IMR-90 (cell line): ENCODE data around the gene PHOX2A.

ENCODE experiments used
- CEBPB ChIP-seq: IDR thresholded peaks from 2 replicates; pipeline ENCODE4 v1.6.1; 2012; ENCODE audit warnings: low read depth, low read length, improper control_type of control experiment
- POLR2A ChIP-seq: IDR thresholded peaks from 2 replicates; pipeline ENCODE4 v1.6.1; 2012; ENCODE audit warnings: mild to moderate bottlenecking, low read depth, low read length
- RAD21 ChIP-seq: IDR thresholded peaks from 2 replicates; pipeline ENCODE4 v1.6.1; 2012; ENCODE audit warnings: low read length, improper control_type of control experiment
- TF ChIP-seq, protein P1 (sequence below): conservative IDR thresholded peaks from 2 replicates; pipeline ENCODE4 v1.5.1; 2012; ENCODE audit warnings: mild to moderate bottlenecking, low read depth, low read length, improper control_type of control experiment
- TF ChIP-seq, protein P2 (sequence below): fragments of 150-350 bp; IDR thresholded peaks from 2 replicates; pipeline ENCODE4 v1.6.1; 2016; ENCODE audit warnings: low read depth, mild to moderate bottlenecking, low read length, moderate library complexity, borderline replicate concordance
- TF ChIP-seq, protein P3 (sequence below): fragments of 150-350 bp; IDR thresholded peaks from 2 replicates; pipeline ENCODE4 v1.6.1; 2017; ENCODE audit warnings: mild to moderate bottlenecking, antibody characterized with exemption, low read length, low read depth

DNA sequence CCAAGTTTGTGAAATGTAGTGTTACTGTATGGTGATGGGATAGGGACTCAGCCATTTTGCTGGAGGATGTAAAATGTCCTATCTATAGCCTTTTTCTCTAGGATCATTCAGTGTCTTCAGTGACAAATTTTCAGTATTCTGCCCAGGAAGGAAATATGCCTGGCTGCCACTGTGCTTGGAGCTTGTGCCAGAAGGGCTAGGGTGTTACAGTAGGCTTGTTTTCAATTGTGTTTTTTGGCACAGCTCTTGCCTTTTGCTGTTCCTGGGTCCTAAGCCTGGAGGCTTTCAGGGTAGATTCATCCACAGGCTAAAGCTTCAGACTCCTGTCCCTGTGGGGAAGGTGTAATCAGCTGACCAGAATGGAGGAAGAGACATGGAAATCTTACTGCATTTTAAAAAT, 22.0 kb upstream of the PHOX2A start:
- TF ChIP-seq, protein P1, sequence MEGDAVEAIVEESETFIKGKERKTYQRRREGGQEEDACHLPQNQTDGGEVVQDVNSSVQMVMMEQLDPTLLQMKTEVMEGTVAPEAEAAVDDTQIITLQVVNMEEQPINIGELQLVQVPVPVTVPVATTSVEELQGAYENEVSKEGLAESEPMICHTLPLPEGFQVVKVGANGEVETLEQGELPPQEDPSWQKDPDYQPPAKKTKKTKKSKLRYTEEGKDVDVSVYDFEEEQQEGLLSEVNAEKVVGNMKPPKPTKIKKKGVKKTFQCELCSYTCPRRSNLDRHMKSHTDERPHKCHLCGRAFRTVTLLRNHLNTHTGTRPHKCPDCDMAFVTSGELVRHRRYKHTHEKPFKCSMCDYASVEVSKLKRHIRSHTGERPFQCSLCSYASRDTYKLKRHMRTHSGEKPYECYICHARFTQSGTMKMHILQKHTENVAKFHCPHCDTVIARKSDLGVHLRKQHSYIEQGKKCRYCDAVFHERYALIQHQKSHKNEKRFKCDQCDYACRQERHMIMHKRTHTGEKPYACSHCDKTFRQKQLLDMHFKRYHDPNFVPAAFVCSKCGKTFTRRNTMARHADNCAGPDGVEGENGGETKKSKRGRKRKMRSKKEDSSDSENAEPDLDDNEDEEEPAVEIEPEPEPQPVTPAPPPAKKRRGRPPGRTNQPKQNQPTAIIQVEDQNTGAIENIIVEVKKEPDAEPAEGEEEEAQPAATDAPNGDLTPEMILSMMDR = no peak
- TF ChIP-seq CEBPB (no peak), POLR2A (no peak), RAD21 (no peak)
- TF ChIP-seq, protein P2, sequence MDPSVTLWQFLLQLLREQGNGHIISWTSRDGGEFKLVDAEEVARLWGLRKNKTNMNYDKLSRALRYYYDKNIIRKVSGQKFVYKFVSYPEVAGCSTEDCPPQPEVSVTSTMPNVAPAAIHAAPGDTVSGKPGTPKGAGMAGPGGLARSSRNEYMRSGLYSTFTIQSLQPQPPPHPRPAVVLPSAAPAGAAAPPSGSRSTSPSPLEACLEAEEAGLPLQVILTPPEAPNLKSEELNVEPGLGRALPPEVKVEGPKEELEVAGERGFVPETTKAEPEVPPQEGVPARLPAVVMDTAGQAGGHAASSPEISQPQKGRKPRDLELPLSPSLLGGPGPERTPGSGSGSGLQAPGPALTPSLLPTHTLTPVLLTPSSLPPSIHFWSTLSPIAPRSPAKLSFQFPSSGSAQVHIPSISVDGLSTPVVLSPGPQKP = no peak
- TF ChIP-seq, protein P3, sequence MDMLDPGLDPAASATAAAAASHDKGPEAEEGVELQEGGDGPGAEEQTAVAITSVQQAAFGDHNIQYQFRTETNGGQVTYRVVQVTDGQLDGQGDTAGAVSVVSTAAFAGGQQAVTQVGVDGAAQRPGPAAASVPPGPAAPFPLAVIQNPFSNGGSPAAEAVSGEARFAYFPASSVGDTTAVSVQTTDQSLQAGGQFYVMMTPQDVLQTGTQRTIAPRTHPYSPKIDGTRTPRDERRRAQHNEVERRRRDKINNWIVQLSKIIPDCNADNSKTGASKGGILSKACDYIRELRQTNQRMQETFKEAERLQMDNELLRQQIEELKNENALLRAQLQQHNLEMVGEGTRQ = no peak
